Right lobe of liver (tissue), 6 donors: ENCODE data around the gene GNB1L. TPM values are rescaled to one million over a fixed set of nuclear protein-coding genes. Genes with fewer than 3 reads are reported as not detected.

ENCODE experiments used
- ATAC-seq, 4 donors: fragments of 200-7000 bp; cut with Tn5 transposase; one replicate each; pipeline ENCODE4 v1.9.1; 2020; ENCODE audit warnings: mild to moderate bottlenecking in 4 of 4, moderate library complexity in 4 of 4
- DNase-seq, 3 donors: peaks; one replicate each; pipeline ENCODE4 v3.0.0-alpha.2; 2020
- H3K27ac ChIP-seq, 3 donors: fragments of 200-600 bp; one replicate each; pipeline ENCODE4 v1.8.0; 2022
- H3K27me3 ChIP-seq, 2 donors: fragments of 200-600 bp; one replicate each; pipeline ENCODE4 v1.8.0; 2022
- H3K36me3 ChIP-seq, 4 donors: fragments of 200-600 bp; sonication (generic) in 1 of 4; one replicate each; pipeline versions ENCODE4 v1.5.1 to v1.8.0; 2017 to 2022; ENCODE audit warnings: control low read depth in 1 of 4
- H3K4me1 ChIP-seq, 4 donors: fragments of 200-600 bp; sonication (generic) in 1 of 4; one replicate each; pipeline versions ENCODE4 v1.5.1 to v1.8.0; 2017 to 2022; ENCODE audit warnings: control low read depth in 1 of 4
- H3K4me3 ChIP-seq, 3 donors: fragments of 200-600 bp; one replicate each; pipeline ENCODE4 v1.8.0; 2022
- H3K9me3 ChIP-seq, 4 donors: fragments of 200-600 bp; sonication (generic) in 1 of 4; one replicate each; pipeline versions ENCODE4 v1.5.1 to v1.8.0; 2017 to 2022; ENCODE audit warnings: control low read depth in 1 of 4
- POLR2A ChIP-seq: fragments of 450-650 bp; IDR thresholded peaks from one replicate; pipeline ENCODE4 v1.6.1; 2017; ENCODE audit warnings: antibody characterized with exemption, mild to moderate bottlenecking
- WGBS: methylation state at CpG from one replicate; pipeline ENCODE4 v1.1.6; 2018; ENCODE audit warnings: low coverage, low lambda C conversion rate; ENCODE audit not compliant: insufficient coverage; ENCODE audit errors: missing lambda C conversion rate; 5-methylcytosine and 5-hydroxymethylcytosine counted together
- intact Hi-C, 2 donors: fragments of 100-400 bp; cut with DNase I; formaldehyde crosslinking; loops; one replicate each; pipeline versions ENCODE4 v1.11.2 to v1.14.1; 2022
- total RNA-seq, 6 experiments: library from RNA; depleted of rRNA in 2 of 6; stranded (reverse); fragments of >200 nt in 2 of 6; fragmentation: NEBNext Ultra II Directional in 3 of 6; extraction: Animal tissue kit (Norgen Biotek cat#: 25700) in 3 of 6; gene quantifications; one replicate each; pipeline versions ENCODE4 v1.1.0 to v1.2.4, GENCODE V29; 2016 to 2023
- TF ChIP-seq, protein P1 (sequence below), 4 donors: fragments of 200-600 bp in 3 of 4; fragments of 450-650 bp in 1 of 4; IDR thresholded peaks; one replicate each; pipeline versions ENCODE4 v1.5.1 to v1.8.0; 2016 to 2022; ENCODE audit warnings: antibody characterized with exemption in 4 of 4, mild to moderate bottlenecking in 2 of 4
- donor health status: DM: no; HTN: yes; CAD: no.
- donor health status: DM: no; HTN: no; CAD: no.
- donor health status: DM: no; HTN: no; CAD: no.
- donor health status: DM: no; HTN: yes; CAD: no.
- donor health status: DM: no; HTN: yes; CAD: no.

GNB1L gene
- total RNA-seq, 6 experiments from 2014 or later: 1.4 to 3.2 (median 2.7) TPM

- TF ChIP-seq POLR2A: no peak
- TF ChIP-seq, protein P1, sequence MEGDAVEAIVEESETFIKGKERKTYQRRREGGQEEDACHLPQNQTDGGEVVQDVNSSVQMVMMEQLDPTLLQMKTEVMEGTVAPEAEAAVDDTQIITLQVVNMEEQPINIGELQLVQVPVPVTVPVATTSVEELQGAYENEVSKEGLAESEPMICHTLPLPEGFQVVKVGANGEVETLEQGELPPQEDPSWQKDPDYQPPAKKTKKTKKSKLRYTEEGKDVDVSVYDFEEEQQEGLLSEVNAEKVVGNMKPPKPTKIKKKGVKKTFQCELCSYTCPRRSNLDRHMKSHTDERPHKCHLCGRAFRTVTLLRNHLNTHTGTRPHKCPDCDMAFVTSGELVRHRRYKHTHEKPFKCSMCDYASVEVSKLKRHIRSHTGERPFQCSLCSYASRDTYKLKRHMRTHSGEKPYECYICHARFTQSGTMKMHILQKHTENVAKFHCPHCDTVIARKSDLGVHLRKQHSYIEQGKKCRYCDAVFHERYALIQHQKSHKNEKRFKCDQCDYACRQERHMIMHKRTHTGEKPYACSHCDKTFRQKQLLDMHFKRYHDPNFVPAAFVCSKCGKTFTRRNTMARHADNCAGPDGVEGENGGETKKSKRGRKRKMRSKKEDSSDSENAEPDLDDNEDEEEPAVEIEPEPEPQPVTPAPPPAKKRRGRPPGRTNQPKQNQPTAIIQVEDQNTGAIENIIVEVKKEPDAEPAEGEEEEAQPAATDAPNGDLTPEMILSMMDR (IDR thresholded peaks at IDR 0.05): no peak
- 97% methylated on average over 3 of the region's 3 CpGs for WGBS
- intact Hi-C loops: no loop called here
These were observed 2.7 kb upstream of the GNB1L start for GRCh38 chr22:19857382-19857781.

GRCh38 chr22:19855504-19856409 is 1.1 kb upstream of the GNB1L start:
- H3K36me3 ChIP-seq: peaks cover 0 to 10% (median 3%) of the 10 kb centered on the region in 4 donors
- no peaks in the 10 kb centered on the region for H3K27me3 ChIP-seq
- TF ChIP-seq POLR2A: no peak
- TF ChIP-seq, protein P1 (IDR thresholded peaks at IDR 0.05): no peak
- peak overlapping the region; percentile 55 to 98 (median 93) for H3K4me3 ChIP-seq
- DNase-seq (peak; percentile 62 to 74 (median 72)), ATAC-seq (peak; percentile 28 to 46 (median 40))
- intact Hi-C loops: no loop called here
- WGBS: 8% methylated on average over 6 of the region's 24 CpGs
- H3K27ac ChIP-seq: peak overlapping the region; percentile 86 to 94 (median 93)
- H3K9me3 ChIP-seq: no peaks in the 10 kb centered on the region
- peaks cover 0 to 17% (median 6%) of the 10 kb centered on the region in 4 donors for H3K4me1 ChIP-seq

More at GRCh38 chr22:19857382-19857781, 2.7 kb upstream of the GNB1L start:
- Histone ChIP-seq H3K4me3 (no peak overlapping the region), H3K27me3 (no peaks in the 10 kb centered on the region), H3K36me3 (no peaks in the 10 kb centered on the region), H3K9me3 (no peaks in the 10 kb centered on the region), H3K27ac (no peak overlapping the region), H3K4me1 (peaks cover 0 to 17% (median 6%) of the 10 kb centered on the region in 4 donors)
- ATAC-seq (no peak), DNase-seq (no peak)

DNA sequence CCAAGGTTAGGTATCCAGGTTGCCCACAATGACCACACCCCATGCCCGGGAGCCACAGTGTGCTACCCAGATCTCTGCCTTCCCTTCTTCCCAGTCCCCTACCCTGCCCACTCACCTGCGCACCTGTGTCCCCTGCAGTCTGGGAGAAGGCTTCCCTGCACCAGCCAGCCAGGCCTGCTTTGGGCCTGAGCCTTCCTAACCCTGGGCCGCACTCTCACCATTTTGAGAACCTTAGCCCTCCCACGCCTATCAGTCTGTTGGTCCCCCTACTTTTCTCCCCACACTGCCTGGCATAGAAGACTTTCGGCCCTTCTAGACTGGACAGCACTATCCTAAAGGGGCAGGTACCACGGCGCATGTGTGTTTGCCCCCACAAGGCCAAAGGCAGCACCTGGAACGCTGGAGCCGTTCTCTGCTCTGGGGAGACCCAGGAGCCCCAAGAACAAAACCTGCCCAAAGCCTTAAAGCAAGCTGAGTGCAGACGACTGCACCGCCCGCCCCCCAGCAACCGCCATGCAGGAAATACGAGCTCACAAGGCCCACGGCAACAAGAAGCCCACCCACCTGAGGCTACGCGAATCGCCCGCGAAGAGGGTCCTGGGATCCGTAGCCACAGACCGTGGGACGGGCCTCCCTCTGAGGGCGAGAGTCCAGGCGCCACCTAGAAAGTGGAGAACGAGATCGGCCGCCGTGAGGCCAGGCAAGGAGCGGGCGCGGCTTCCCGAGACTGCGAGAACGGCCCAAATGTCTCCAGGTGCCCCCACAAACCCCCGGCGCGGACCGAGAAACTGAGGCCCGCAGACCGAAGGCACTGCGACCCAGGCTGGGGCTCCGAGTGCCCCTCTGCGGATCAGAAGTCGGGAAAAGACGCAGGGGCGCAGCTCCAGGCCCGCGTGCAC is 546 bp downstream of the GNB1L start:
- Histone ChIP-seq H3K4me1 (peaks cover 0 to 19% (median 6%) of the 10 kb centered on the region in 4 donors), H3K36me3 (peaks cover 0 to 10% (median 3%) of the 10 kb centered on the region in 4 donors), H3K9me3 (no peaks in the 10 kb centered on the region), H3K27ac (peak overlapping the region; percentile 77 to 94 (median 93)), H3K4me3 (peak overlapping the region; percentile 55 to 98 (median 93)), H3K27me3 (no peaks in the 10 kb centered on the region)
- TF ChIP-seq, protein P1 (IDR thresholded peaks at IDR 0.05): no peak
- no peak for TF ChIP-seq POLR2A
- WGBS: 3% methylated on average over 15 of the region's 49 CpGs
- peak; percentile 0 to 19 (median 4) for ATAC-seq
- peak in 2 of 3 donors; percentile 26 to 47 for DNase-seq
- intact Hi-C loops: no loop called here

DNA sequence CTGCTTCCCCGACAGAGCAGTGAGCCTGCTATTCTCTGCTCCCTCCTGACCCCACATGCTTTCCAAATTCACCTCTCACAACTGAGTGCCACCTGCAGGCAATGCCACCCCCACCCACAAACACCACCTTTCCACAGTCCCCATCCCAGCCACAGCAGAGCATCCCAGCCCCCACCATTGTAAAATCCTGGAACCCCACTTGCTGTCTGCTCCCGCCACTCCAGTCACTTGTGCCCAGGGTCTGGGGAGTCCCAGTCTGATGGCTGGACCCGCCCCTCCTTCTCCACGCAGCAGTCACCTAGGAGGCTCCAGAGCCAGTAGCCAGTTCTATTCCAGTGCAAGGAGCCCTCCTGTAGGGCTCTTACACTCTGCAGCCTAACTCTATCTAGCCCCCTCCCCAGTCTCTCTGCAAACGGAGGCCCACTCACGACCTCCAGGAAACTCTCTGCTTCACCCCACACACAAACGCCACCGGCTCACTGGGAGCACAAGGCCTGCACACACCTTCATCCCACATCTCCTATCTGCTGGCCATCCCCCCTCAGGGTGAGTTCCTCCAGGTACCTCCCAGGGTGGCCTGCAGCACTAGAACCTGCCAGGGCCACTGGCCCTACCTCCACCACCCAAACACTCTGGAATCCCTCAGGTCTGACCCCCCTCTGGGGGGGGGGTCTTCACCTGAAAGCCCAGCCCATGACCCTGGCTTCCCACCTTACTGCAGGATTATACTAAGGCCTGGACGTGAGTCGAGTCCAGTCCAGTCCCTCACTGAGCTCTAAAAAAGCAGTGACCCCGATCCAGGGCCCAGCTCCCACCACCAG is 1.4 kb downstream of the GNB1L start:
- peak overlapping the region in 1 of 3 donors; percentile 93 for H3K27ac ChIP-seq
- H3K9me3 ChIP-seq: no peaks in the 10 kb centered on the region
- peaks cover 0 to 28% (median 8%) of the 10 kb centered on the region in 4 donors for H3K4me1 ChIP-seq
- WGBS: 50% methylated on average over 3 of the region's 11 CpGs
- H3K4me3 ChIP-seq: peak overlapping the region; percentile 55 to 98 (median 93)
- intact Hi-C loops: no loop called here
- ATAC-seq: no peak
- no peaks in the 10 kb centered on the region for H3K27me3 ChIP-seq
- peak in 2 of 3 donors; percentile 24 to 56 for DNase-seq
- TF ChIP-seq, protein P1 (IDR thresholded peaks at IDR 0.05): no peak
- no peak for TF ChIP-seq POLR2A
- H3K36me3 ChIP-seq: peaks cover 0 to 10% (median 3%) of the 10 kb centered on the region in 4 donors
